ENCODE data around the gene TICAM2. TPM values are rescaled to one million over a fixed set of nuclear protein-coding genes. Genes with fewer than 3 reads are reported as not detected.
A peak's percentile ranks its signal among the peaks of the same experiment; 100 is the strongest.

Gene TICAM2
- total RNA-seq, 1 experiment from 2014 or later = 1.0 TPM

DNA sequence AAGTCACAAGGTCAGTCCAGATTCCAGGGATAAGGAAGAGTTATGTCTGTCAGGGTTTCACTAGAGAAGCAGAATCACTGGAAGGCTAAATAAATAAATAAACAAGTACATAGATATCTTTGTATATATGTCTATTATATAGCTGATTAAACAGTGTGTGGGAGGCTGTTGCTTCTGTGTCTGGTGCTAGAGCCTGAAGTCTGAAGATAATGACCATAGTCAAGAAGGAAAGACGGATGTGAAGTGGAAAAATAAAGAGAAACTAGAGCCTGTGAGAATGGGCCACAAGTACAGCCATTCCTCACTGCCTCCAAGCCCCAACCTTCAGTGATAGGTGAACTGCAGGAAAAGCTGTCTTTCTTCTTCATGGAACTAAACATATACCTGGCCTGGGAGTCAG lies 27.6 kb upstream of the TICAM2 start:
- Mint-ChIP-seq H3K4me1 (peaks cover 30% of the 10 kb centered on the region), H3K4me3 (no peak overlapping the region), H3K9me3 (peaks cover 7% of the 10 kb centered on the region; the same call in 1 of the 2 replicates), H3K36me3 (no peaks in the 10 kb centered on the region), H3K27ac (no peak overlapping the region), H3K27me3 (ENCODE audit: low read depth) (no peaks in the 10 kb centered on the region)
- ChIA-PET CTCF (no interaction called here), POLR2A (no interaction called here)
- TF ChIP-seq, protein P1, sequence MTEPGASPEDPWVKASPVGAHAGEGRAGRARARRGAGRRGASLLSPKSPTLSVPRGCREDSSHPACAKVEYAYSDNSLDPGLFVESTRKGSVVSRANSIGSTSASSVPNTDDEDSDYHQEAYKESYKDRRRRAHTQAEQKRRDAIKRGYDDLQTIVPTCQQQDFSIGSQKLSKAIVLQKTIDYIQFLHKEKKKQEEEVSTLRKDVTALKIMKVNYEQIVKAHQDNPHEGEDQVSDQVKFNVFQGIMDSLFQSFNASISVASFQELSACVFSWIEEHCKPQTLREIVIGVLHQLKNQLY (CRISPR knock-in tag; IDR thresholded peaks at IDR 0.05) = no peak
- TF ChIP-seq, protein P2, sequence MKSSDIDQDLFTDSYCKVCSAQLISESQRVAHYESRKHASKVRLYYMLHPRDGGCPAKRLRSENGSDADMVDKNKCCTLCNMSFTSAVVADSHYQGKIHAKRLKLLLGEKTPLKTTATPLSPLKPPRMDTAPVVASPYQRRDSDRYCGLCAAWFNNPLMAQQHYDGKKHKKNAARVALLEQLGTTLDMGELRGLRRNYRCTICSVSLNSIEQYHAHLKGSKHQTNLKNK (CRISPR knock-in tag; IDR thresholded peaks at IDR 0.05) = no peak
- no peak for TF ChIP-seq ZNF416 (CRISPR knock-in tag; IDR thresholded peaks at IDR 0.05)
- no peak for TF ChIP-seq EMX1 (CRISPR knock-in tag; IDR thresholded peaks at IDR 0.05)
- TF ChIP-seq JAZF1 (CRISPR knock-in tag; IDR thresholded peaks at IDR 0.05) = no peak
- TF ChIP-seq TEAD4 (CRISPR knock-in tag; IDR thresholded peaks at IDR 0.05) = no peak
- TF ChIP-seq IRF1 (CRISPR knock-in tag; IDR thresholded peaks at IDR 0.05) = no peak
- no peak for TF ChIP-seq HMGA2 (CRISPR knock-in tag; IDR thresholded peaks at IDR 0.05)
- no peak for TF ChIP-seq NFE2L1 (CRISPR knock-in tag; IDR thresholded peaks at IDR 0.05)
- no peak for TF ChIP-seq ATF2 (CRISPR knock-in tag; IDR thresholded peaks at IDR 0.05; ENCODE audit: borderline replicate concordance, low read depth)
- no peak for TF ChIP-seq OVOL2 (CRISPR knock-in tag; IDR thresholded peaks at IDR 0.05; ENCODE audit: borderline replicate concordance)
- TF ChIP-seq ZNF263 (CRISPR knock-in tag; IDR thresholded peaks at IDR 0.05; ENCODE audit: low read depth) = no peak
- ATAC-seq = no peak
- no peak for DNase-seq (ENCODE audit: low spot score)

- POLR2A ChIA-PET = no interaction called here
- H3K4me1 Mint-ChIP-seq = peaks cover 13% of the 10 kb centered on the region
- no peaks in the 10 kb centered on the region for H3K27me3 Mint-ChIP-seq (ENCODE audit: low read depth)
- H3K4me3 Mint-ChIP-seq = peak overlapping the region; percentile 23; the same call in 1 of the 2 replicates
- no peak for DNase-seq (ENCODE audit: low spot score)
- CTCF ChIA-PET = no interaction called here
- H3K9me3 Mint-ChIP-seq = peaks cover 7% of the 10 kb centered on the region; the same call in 1 of the 2 replicates
- TF ChIP-seq FOXP1 (CRISPR knock-in tag; IDR thresholded peaks at IDR 0.05; ENCODE audit: borderline replicate concordance) = no peak
- no peak for TF ChIP-seq ZBTB21 (CRISPR knock-in tag; IDR thresholded peaks at IDR 0.05; ENCODE audit: borderline replicate concordance)
- TF ChIP-seq USF1 (CRISPR knock-in tag; IDR thresholded peaks at IDR 0.05) = no peak
- TF ChIP-seq CTCF (IDR thresholded peaks at IDR 0.05) = no peak
- H3K36me3 Mint-ChIP-seq = no peaks in the 10 kb centered on the region
- ATAC-seq = no peak
- H3K27ac Mint-ChIP-seq = no peak overlapping the region
Observed at GRCh38 chr5:115627295-115627865, 25.1 kb upstream of the TICAM2 start.

DNA sequence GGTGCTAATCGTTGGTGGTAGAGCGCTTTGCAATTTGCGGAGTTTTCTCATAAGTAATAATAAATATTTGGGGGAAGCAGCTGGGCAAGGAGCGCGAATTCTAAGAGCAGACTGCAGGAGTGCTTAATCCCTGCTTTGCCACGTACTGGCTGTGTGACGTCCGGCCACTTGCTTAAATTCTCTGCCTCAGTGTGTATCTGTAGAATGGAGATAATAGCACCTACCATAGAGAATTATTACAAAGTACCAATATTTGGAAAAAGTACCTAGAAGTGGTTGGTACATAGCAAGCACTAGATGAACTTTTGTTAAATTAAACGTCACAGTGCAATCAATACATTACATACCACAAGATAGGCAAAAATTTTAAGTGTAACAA lies 24.2 kb upstream of the TICAM2 start:
- Mint-ChIP-seq H3K4me1 (peaks cover 8% of the 10 kb centered on the region), H3K27me3 (ENCODE audit: low read depth) (no peaks in the 10 kb centered on the region), H3K36me3 (no peaks in the 10 kb centered on the region), H3K9me3 (peaks cover 7% of the 10 kb centered on the region; the same call in 1 of the 2 replicates), H3K27ac (peak overlapping the region; percentile 97), H3K4me3 (no peak overlapping the region)
- ChIA-PET POLR2A (no interaction called here), CTCF (no interaction called here)
- DNase-seq (ENCODE audit: low spot score) = no peak
- peak; percentile 5 for ATAC-seq
- TF ChIP-seq, protein P3, sequence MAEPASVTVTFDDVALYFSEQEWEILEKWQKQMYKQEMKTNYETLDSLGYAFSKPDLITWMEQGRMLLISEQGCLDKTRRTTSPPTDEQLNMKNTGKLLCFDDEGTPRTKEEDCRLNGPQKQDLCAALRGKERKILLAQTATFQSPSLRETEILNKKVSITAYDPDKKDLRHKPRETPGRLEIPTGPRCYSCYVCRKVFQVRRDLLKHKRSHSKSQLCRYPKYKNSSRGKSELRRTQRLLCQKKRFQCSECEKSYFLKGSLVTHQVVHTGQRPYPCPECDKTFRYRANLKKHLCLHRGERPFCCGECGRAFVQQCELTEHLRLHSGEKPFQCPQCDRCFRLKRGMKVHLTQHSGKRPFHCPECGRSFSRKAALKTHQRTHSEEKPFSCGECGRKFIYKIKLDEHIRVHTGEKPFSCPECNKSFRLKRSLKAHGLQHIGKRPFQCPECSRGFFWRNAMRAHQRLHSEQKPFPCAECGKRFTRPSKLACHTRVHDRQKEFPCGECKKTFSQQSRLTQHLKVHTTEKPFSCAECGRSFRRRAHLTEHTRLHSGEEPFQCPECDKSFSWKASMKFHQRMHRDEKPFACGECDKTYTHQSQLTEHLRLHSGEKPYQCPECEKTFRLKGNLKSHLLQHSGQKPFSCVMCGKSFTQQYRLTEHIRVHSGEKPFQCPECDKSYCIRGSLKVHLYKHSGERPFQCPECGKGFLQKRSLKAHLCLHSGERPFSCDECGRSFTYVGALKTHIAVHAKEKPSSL (CRISPR knock-in tag; conservative IDR thresholded peaks at IDR 0.05) = no peak
- no peak for TF ChIP-seq FOXJ3 (CRISPR knock-in tag; IDR thresholded peaks at IDR 0.05; ENCODE audit: borderline replicate concordance)
- TF ChIP-seq RORB (CRISPR knock-in tag; IDR thresholded peaks at IDR 0.05) = no peak
- no peak for TF ChIP-seq TP53 (CRISPR knock-in tag; IDR thresholded peaks at IDR 0.05)
- TF ChIP-seq USF1 (CRISPR knock-in tag; IDR thresholded peaks at IDR 0.05) = no peak
- TF ChIP-seq USF2 (CRISPR knock-in tag; IDR thresholded peaks at IDR 0.05) = no peak
- no peak for TF ChIP-seq OVOL2 (CRISPR knock-in tag; IDR thresholded peaks at IDR 0.05; ENCODE audit: borderline replicate concordance)
